ENCODE measurements around the gene ZFAND2A. TPM values are rescaled to one million over a fixed set of nuclear protein-coding genes. Genes with fewer than 3 reads are reported as not detected.
"Not testable (repeated sequence)": the region's sequence is repeated elsewhere in the genome, so short reads cannot be mapped to it uniquely, and the experiment has no call there.

The ZFAND2A gene
- total and polyA plus RNA-seq, 2 donors (not counting 3 experiments of a cell fraction or from before 2014, with no cell fraction given): 31.8 to 40.6 TPM

DNA sequence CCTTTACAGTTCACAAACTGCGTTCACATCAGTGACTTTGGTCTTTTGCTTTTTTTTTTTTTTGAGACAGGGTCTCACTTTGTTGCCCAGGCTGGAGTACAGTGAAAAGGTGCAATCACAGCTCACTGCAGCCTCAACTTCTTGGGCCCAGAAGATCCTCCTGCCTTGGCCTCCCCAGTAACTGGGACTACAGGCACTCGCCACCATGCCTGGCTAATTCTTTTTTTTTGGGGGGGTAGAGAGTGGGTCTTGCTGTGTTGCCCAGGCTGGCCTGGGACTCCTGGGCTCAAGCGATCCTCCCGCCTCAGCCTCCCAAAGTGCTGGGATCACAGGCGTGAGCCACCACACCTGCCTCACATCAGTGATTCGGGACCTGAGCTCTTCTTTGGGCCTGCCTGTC lies 37.0 kb upstream of the ZFAND2A start:
- H4K20me1 ChIP-seq (replicated peaks; ENCODE audit: control insufficient read depth, extremely low read depth, insufficient read depth, low read length): no peaks in the 10 kb centered on the region
- BruUV-seq (replicated peaks): no TSS peak
- H3K36me3 ChIP-seq (ENCODE audit: control insufficient read depth in 2 of 2, extremely low read depth in 1 of 2, insufficient read depth in 2 of 2, low read length in 2 of 2): no peaks in the 10 kb centered on the region
- H3K27ac ChIP-seq (ENCODE audit: insufficient read depth, low read depth, low read length): no peak overlapping the region
- DNase-seq (ENCODE audit: low read depth, low spot score) (no peak), FAIRE-seq (no peak)
- peaks cover 8% of the 10 kb centered on the region for H3K4me1 ChIP-seq (ENCODE audit: control insufficient read depth, extremely low read depth, insufficient read depth, low read length)
- dilution Hi-C loops (cut with MboI; ENCODE audit: extremely low pct_ligation_motif_present, low sequenced_read_pairs): no loop called here
- H2AFZ ChIP-seq (ENCODE audit: low read depth, low read length): no peak overlapping the region
- intact Hi-C loops (cut with micrococcal nuclease): no loop called here
- H3K4me3 ChIP-seq (replicated peaks in 1 of 3; ENCODE audit: insufficient read depth in 1 of 3, low read depth in 1 of 3, low read length in 3 of 3): no peak overlapping the region
- ChIA-PET CTCF (interaction anchor here (0.6 kb wide), 1 partner anchor 216 kb away, joined by 3 read pairs; no protein-coding TSS in a partner anchor), POLR2A (no interaction called here)
- H3K9me3 ChIP-seq (replicated peaks; ENCODE audit: control insufficient read depth, insufficient read depth, low read length): no peaks in the 10 kb centered on the region
- H3K9ac ChIP-seq (replicated peaks; ENCODE audit: extremely low read depth, insufficient read depth, low read length): no peak overlapping the region
- no peaks in the 10 kb centered on the region for H3K79me2 ChIP-seq (ENCODE audit: control insufficient read depth, insufficient read depth, low read length)
- TF ChIP-seq POLR2AphosphoS5 (IDR thresholded peaks at IDR 0.05; ENCODE audit: insufficient read depth, low read depth, low read length) (no peak), GATA2 (IDR thresholded peaks at IDR 0.05; ENCODE audit: insufficient read depth, insufficient read length, low read depth, low read length) (no peak), JUN (IDR thresholded peaks at IDR 0.05; ENCODE audit: borderline replicate concordance, insufficient read depth, insufficient read length, low read depth) (no peak), FOS (IDR thresholded peaks at IDR 0.05; ENCODE audit: borderline replicate concordance, insufficient read depth, low read length) (no peak), MYC (IDR thresholded peaks at IDR 0.05; ENCODE audit: low read depth, low read length) (no peak), EZH2 (IDR thresholded peaks at IDR 0.05; ENCODE audit: borderline replicate concordance, low read depth, low read length, severe bottlenecking) (no peak), POLR2A (IDR thresholded peaks at IDR 0.05; ENCODE audit: low read depth, low read length) (no peak)
- TF ChIP-seq, protein P1, sequence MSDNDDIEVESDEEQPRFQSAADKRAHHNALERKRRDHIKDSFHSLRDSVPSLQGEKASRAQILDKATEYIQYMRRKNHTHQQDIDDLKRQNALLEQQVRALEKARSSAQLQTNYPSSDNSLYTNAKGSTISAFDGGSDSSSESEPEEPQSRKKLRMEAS (IDR thresholded peaks at IDR 0.05; ENCODE audit: insufficient read depth, insufficient read length): no peak
- TF ChIP-seq, protein P2, sequence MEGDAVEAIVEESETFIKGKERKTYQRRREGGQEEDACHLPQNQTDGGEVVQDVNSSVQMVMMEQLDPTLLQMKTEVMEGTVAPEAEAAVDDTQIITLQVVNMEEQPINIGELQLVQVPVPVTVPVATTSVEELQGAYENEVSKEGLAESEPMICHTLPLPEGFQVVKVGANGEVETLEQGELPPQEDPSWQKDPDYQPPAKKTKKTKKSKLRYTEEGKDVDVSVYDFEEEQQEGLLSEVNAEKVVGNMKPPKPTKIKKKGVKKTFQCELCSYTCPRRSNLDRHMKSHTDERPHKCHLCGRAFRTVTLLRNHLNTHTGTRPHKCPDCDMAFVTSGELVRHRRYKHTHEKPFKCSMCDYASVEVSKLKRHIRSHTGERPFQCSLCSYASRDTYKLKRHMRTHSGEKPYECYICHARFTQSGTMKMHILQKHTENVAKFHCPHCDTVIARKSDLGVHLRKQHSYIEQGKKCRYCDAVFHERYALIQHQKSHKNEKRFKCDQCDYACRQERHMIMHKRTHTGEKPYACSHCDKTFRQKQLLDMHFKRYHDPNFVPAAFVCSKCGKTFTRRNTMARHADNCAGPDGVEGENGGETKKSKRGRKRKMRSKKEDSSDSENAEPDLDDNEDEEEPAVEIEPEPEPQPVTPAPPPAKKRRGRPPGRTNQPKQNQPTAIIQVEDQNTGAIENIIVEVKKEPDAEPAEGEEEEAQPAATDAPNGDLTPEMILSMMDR (IDR thresholded peaks at IDR 0.05; ENCODE audit: extremely low read depth in 1 of 2, insufficient read depth in 1 of 2, low read depth in 1 of 2, low read length in 2 of 2): no peak
- no peaks in the 10 kb centered on the region for H3K9me1 ChIP-seq (replicated peaks; ENCODE audit: control insufficient read depth, extremely low read depth, insufficient read depth, low read length)
- no peaks in the 10 kb centered on the region for H3K27me3 ChIP-seq (ENCODE audit: control insufficient read depth in 2 of 2, insufficient read depth in 2 of 2, low read length in 2 of 2)
- H3K4me2 ChIP-seq (ENCODE audit: insufficient read depth, low read length): no peak overlapping the region

GRCh38 chr7:1196441-1196840 lies 36.4 kb upstream of the ZFAND2A start:
- H4K20me1 ChIP-seq (replicated peaks; ENCODE audit: control insufficient read depth, extremely low read depth, insufficient read depth, low read length); H3K27me3 ChIP-seq (ENCODE audit: control insufficient read depth in 2 of 2, insufficient read depth in 2 of 2, low read length in 2 of 2); intact Hi-C loops (cut with micrococcal nuclease); H3K9me3 ChIP-seq (replicated peaks; ENCODE audit: control insufficient read depth, insufficient read depth, low read length); H3K9me1 ChIP-seq (replicated peaks; ENCODE audit: control insufficient read depth, extremely low read depth, insufficient read depth, low read length); dilution Hi-C loops (cut with MboI; ENCODE audit: extremely low pct_ligation_motif_present, low sequenced_read_pairs); DNase-seq (ENCODE audit: low read depth, low spot score); H3K27ac ChIP-seq (ENCODE audit: insufficient read depth, low read depth, low read length); H3K36me3 ChIP-seq (ENCODE audit: control insufficient read depth in 2 of 2, extremely low read depth in 1 of 2, insufficient read depth in 2 of 2, low read length in 2 of 2); BruUV-seq (replicated peaks); H3K9ac ChIP-seq (replicated peaks; ENCODE audit: extremely low read depth, insufficient read depth, low read length); FAIRE-seq; POLR2A ChIA-PET; H2AFZ ChIP-seq (ENCODE audit: low read depth, low read length); H3K4me3 ChIP-seq (replicated peaks in 1 of 3; ENCODE audit: insufficient read depth in 1 of 3, low read depth in 1 of 3, low read length in 3 of 3); H3K79me2 ChIP-seq (ENCODE audit: control insufficient read depth, insufficient read depth, low read length); CTCF ChIA-PET; H3K4me2 ChIP-seq (ENCODE audit: insufficient read depth, low read length): not testable (repeated sequence)
- H3K4me1 ChIP-seq (ENCODE audit: control insufficient read depth, extremely low read depth, insufficient read depth, low read length): peaks cover 13% of the 10 kb centered on the region
